Renal cortex interstitium (tissue), 11 donors: ENCODE measurements around the gene CST9. TPM values are rescaled to one million over a fixed set of nuclear protein-coding genes. Genes with fewer than 3 reads are reported as not detected.
A peak's percentile ranks its signal among the peaks of the same experiment; 100 is the strongest.
"Not testable (repeated sequence)": the region's sequence is repeated elsewhere in the genome, so short reads cannot be mapped to it uniquely, and the experiment has no call there.

ENCODE experiments used
- DNase-seq, 11 donors: peaks; one replicate each; pipeline ENCODE4 v3.0.0-alpha.2; 2013; ENCODE audit warnings: low read depth in 9 of 11, low spot score in 4 of 11; ENCODE audit errors: extremely low read depth in 1 of 11
- polyA plus RNA-seq, 3 donors: library from polyadenylated mRNA; unstranded; fragments of 120-200 nt; gene quantifications; one replicate each; pipeline ENCODE4 v1.2.1, GENCODE V29; 2013; ENCODE audit not compliant: insufficient read length in 3 of 3

The CST9 gene
- polyA plus RNA-seq, 3 donors: 0.09 TPM; not detected in 2

DNA sequence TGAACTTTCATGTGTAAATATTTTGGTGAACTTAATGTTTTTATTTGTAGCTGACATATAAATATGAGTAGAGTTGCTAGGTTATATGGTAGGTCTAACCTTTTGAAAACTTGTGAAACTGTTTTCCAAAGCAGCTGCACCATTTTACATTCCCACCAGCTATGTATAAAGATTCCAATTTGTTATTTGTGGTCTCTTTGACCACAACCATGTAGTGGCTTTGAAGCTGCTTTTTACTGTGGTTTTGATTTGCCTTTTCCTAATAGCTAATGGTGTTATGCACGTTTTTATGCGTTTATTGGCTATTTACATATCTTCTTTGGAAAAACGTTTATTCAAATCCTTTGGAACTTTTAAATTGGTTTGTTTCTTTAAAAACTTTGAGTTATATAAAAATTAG lies 21.8 kb upstream of the CST9 start:
- no peak for DNase-seq

- no peak for DNase-seq
These were observed 20.4 kb upstream of the CST9 start for GRCh38 chr20:23626040-23626620.

DNA sequence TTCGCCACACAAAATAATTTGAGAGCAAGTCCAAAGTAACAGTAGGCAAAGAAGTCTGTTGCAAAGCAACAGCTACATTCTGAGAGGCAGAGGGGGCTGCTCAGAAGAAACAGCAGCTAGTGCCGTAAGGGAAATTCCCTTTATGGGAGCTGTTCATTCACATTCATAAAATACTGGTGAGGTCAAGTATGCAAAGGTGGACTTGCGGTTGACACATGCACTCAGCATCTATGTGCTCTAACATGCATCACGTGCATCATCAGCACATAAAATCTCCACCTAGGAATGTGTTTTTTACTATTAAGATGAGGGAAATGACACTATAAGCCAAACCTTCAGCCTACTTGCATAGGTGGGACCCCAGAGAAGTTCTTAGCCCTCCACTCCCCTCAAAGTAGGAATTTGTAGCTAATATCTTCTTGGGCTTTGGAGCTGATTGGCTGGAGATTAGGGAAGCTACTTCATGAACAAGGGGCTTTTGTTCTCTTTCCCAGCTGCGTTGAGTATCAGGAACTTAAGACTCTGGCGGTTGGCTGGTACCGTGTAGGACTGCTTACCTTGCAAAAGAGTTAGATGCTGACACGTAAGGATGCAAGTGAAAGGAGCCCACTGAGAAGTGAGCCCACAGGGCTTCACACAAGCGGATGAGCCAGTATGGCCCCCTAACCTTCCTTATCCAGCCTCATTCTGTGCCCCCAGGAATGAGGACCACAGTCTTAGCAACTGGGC lies 19.7 kb upstream of the CST9 start:
- DNase-seq: no peak

DNA sequence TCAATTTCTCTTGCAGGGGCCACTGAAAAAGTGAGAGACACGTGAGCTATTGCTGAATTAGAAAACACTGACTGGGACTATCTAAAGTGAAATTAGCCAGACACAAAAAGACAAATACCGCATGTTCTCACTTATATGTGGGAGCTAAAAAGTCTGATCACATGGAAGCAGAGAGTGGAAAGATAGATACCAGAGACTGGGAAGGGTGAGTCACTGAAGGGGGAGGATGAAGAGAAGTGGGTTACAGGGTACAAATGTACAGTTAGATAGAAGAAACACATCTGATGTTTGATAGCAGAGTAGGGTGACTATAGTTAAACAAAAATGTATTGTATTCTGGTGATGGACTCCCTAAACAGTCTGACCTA lies 18.6 kb upstream of the CST9 start:
- no peak for DNase-seq

DNA sequence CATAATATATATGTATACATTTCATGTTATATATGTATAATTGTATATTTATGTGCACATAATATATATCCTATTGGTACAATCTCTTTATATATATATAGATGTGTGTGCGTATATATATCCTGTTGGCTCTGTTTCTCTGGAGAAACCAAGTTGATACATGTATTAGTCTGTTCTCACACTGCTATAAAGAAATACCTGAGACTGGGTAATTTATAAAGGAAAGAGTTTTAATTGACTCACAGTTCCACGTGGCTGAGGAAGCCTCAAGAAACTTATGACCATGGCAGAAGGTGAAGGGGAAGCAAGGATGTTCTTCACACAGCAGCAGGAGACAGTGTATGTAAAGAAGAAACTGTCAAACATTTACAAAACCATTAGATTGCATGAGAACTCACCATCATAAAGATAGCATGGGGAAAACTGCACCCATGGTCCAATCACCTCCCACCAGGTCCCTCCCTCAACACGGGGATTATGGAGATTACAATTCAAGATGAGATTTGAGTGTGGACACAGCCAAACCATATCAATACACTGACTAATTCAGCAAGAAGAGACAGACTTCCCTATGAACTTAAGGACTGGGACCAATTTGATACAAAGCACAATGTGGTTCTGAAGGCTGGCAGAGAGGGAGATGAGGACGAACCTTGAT lies 18.1 kb upstream of the CST9 start:
- no peak for DNase-seq

DNA sequence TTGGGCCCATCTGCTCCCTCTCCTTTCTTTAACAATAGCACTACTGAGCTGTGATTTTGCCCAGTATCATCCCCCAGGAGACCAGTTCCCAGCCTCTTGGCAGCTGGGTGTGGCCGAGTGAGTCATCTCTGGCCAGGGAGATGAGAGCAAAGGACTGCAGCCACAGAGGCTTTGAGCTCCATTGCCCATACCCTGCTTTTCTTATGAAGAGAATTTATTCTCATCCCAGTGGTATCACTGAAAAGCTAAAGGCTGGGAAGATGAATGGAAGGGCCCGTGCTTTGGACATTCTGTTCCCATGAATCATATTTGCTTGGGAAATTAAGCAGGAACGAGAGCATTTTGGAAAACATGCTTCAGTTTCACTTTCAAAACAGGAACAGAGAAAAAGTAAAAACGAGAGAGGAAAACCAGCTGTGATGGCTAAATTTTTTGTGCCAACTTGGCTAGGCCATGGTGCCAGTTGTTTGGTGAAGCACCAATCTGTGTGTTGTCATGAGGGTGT lies 17.2 kb upstream of the CST9 start:
- DNase-seq: no peak

DNA sequence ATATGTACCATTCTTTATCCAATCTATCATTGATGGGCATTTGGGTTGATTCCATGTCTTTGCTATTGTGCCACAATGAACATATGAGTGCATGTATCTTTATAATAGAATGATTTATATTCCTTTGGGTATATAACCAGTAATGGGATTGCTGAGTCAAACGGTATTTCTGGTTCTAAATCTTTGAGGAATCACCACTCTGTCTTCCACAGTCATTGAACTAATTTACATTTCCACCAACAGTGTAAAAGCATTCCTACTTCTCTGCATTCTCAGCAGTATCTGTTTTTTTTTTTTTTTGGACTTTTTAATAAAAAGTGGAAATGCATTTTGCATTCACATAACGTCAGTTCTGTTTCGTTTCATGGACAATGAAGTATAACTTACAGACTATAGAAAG lies 16.7 kb upstream of the CST9 start:
- DNase-seq: not testable (repeated sequence)

- DNase-seq: not testable (repeated sequence)
These were observed 15.1 kb upstream of the CST9 start for GRCh38 chr20:23620670-23621386.

DNA sequence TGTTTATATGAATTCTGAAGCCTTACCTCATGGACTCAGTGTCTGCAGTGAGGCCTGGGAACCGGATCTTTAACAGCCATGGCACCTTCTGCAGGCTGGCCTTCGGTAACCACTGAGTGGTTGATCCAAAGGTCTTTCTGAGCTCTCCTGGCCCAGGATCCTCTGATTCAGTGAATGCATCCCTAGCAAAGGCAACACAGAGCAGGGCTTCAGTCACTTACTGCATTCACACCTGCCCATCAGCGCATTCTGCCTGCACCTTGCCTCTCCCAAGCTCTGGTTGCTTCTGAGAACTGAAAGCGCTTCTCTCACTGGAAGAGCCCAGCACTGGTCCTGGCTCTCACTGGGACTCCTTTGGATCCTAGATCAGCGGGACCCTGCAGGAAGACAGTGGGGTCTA lies 8.4 kb upstream of the CST9 start:
- DNase-seq: no peak

DNA sequence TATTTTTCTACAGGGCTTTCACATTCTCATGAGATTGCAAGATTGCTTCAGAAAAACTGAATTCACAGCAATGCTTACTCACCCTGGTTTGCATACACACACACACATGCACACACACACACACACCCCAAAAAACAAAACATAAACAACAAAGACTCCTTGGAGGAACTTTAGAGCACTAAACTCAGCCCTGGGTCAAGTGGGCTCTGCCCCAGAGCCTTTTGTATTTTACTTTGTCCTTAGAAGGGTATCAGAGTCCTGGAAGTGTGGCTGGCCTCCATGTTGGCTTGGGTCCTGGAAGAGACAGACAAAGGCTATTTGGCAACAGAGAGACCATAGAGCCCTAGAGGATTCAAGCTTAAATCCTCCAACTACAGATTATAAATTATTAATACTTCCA lies 8.0 kb upstream of the CST9 start:
- DNase-seq: no peak

DNA sequence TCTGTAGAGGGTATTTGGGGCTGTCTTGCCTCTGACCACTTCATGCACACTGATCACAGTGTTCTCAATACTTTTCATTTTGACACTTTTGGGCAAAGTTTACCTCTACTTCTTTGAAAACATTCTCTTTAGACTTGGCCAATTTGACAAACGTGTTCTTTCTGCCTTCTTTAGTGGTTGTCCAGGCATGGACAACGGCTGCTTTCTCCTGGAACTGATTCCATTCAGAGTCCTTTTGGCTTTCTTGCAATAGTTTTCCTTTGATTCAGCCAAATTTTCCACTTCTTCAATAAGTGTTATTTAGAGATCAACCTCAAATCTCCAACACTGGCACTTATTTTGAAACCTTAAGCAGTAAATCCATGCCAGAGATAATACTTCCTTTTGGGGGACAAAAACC lies 6.7 kb upstream of the CST9 start:
- DNase-seq: no peak

GRCh38 chr20:23609486-23610109 lies 3.9 kb upstream of the CST9 start:
- no peak for DNase-seq

- DNase-seq: no peak
These were observed 2.6 kb upstream of the CST9 start for GRCh38 chr20:23608251-23608846.

DNA sequence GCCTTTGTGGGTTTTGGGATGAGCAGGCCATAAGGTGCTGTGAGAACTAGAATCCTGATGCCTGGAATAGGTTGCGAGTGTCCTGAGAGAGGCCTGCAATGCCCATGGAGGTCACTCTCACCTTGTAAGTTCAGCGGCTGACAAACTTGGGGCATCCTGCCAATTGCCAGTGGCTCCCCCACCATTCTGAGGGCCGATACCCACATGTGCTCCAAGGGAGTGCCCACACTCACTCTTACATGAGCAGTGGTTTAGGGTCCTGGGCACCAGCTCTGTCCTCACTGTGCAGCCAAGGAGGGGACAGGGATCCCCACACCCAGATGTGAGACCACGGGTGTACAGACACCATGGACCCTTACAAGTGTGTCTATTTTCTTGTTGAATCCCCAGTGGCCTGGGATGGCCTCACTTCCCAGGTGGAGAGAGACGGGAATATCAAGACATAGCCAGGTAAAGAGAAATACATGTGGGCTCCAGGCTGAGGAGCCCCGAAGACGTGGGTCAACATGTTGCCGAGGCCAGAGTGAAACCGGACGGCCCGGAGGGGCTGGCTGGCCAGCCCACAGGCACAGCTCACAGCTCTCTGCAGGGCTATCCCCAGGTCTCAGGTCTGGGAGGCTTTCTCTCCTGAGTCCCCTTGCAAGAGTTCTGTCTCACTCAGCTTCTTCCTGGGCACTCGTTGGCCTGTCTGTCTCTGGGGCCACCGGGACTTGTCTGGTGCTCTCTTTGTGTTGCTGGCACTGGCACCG lies 2.0 kb upstream of the CST9 start:
- no peak for DNase-seq

GRCh38 chr20:23606652-23607049 lies 934 bp upstream of the CST9 start:
- DNase-seq: peak; percentile 38 to 67 (median 61)

DNA sequence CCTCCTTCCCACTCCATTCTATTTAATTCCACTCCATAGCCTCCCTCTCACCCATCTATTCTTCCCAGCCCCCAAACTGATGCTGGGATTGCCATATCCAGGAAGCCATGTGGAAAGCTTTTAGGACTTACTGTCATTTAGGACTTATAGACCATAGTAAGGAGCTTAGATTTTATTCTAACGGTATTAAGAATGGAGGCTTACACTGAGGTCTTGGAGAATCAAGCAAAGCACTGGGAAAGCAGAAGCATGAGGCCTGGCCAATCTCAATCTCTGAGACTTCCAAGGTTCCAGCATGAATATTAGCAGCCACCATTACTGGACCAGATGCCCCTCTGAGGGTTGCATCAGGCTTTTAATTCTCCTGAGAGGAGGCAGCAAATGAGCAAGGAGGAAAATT lies 1.4 kb downstream of the CST9 start:
- DNase-seq: no peak

DNA sequence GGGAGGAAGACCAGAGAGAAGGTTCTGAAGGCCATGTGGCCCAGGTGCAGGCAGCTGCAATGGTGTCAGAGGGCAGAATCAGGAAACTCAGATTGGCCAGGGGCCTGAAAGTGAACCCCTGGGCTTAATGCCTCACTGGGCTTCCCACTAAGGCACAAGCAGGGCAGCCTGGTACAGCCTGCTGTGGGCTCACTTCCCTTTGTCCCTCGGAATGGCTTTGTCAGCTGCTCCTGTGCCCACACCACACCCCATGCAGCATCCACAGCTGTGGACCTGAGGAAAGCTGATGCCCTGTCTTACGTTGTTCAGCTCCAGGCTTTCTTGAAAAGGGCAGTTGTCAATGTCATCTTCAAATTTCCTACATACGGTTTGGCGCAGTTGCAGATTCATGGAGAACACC lies 2.4 kb downstream of the CST9 start:
- DNase-seq: no peak

- DNase-seq: no peak
These were observed 3.0 kb downstream of the CST9 start for GRCh38 chr20:23602699-23603098.
